Jurkat, Clone E6-1 (cell line): ENCODE results near the gene TAC3.
A peak's percentile ranks its signal among the peaks of the same experiment; 100 is the strongest.
"Not testable (repeated sequence)": the region's sequence is repeated elsewhere in the genome, so short reads cannot be mapped to it uniquely, and the experiment has no call there.

Experiments used
- DNase-seq: peaks from one replicate; pipeline ENCODE4 v3.0.0-alpha.2; 2011; ENCODE audit warnings: low read depth, low spot score
- H3K4me3 ChIP-seq: 2 replicates; pipeline ENCODE4 v1.5.1; 2011; ENCODE audit warnings: mild to moderate bottlenecking, low read length, control low read depth, moderate library complexity

The TAC3 gene

GRCh38 chr12:57040211-57040610 lies 23.9 kb upstream of the TAC3 start:
- no peak for DNase-seq
- H3K4me3 ChIP-seq, result no peak overlapping the region

- peak; percentile 69 for DNase-seq
- no peak overlapping the region for H3K4me3 ChIP-seq
Observed at GRCh38 chr12:57039016-57039798, 22.9 kb upstream of the TAC3 start.

- no peak for DNase-seq
- no peak overlapping the region for H3K4me3 ChIP-seq
Observed at GRCh38 chr12:57037264-57037663, 20.9 kb upstream of the TAC3 start.

- no peak overlapping the region for H3K4me3 ChIP-seq
- DNase-seq, result no peak
Observed at GRCh38 chr12:57033431-57033830, 17.1 kb upstream of the TAC3 start.

- no peak overlapping the region for H3K4me3 ChIP-seq
- no peak for DNase-seq
Observed at GRCh38 chr12:57031789-57032188, 15.5 kb upstream of the TAC3 start.

GRCh38 chr12:57031138-57031725 lies 14.9 kb upstream of the TAC3 start:
- peak overlapping the region; percentile 34 for H3K4me3 ChIP-seq
- DNase-seq, result peak; percentile 87

- DNase-seq, result no peak
- H3K4me3 ChIP-seq, result no peak overlapping the region
Observed at GRCh38 chr12:57029457-57029856, 13.1 kb upstream of the TAC3 start.

GRCh38 chr12:57027805-57028153 lies 11.4 kb upstream of the TAC3 start:
- peak; percentile 57 for DNase-seq
- no peak overlapping the region for H3K4me3 ChIP-seq

- peak; percentile 27 for DNase-seq
- H3K4me3 ChIP-seq, result no peak overlapping the region
Observed at GRCh38 chr12:57027011-57027804, 10.9 kb upstream of the TAC3 start.

- no peak for DNase-seq
- no peak overlapping the region for H3K4me3 ChIP-seq
Observed at GRCh38 chr12:57025196-57025595, 8.9 kb upstream of the TAC3 start.

GRCh38 chr12:57022324-57022723 lies 6.0 kb upstream of the TAC3 start:
- not testable (repeated sequence) for DNase-seq, H3K4me3 ChIP-seq

- no peak overlapping the region for H3K4me3 ChIP-seq
- DNase-seq, result no peak
Observed at GRCh38 chr12:57019983-57020719, 3.8 kb upstream of the TAC3 start.

- H3K4me3 ChIP-seq, result no peak overlapping the region
- no peak for DNase-seq
Observed at GRCh38 chr12:57018906-57019305, 2.6 kb upstream of the TAC3 start.

GRCh38 chr12:57018353-57018752 lies 2.0 kb upstream of the TAC3 start:
- not testable (repeated sequence) for H3K4me3 ChIP-seq, DNase-seq

GRCh38 chr12:57012600-57013465 lies 3.5 kb downstream of the TAC3 start:
- no peak overlapping the region for H3K4me3 ChIP-seq
- DNase-seq, result no peak

GRCh38 chr12:57011438-57012424 lies 4.6 kb downstream of the TAC3 start:
- DNase-seq, result peak; percentile 45

GRCh38 chr12:57010627-57011247 lies 5.6 kb downstream of the TAC3 start:
- DNase-seq, result no peak
- no peak overlapping the region for H3K4me3 ChIP-seq

More at GRCh38 chr12:57011438-57012424, 4.6 kb downstream of the TAC3 start:
- no peak overlapping the region for H3K4me3 ChIP-seq
